A172 (cell line): ENCODE measurements around the gene SEMG2. TPM values are rescaled to one million over a fixed set of nuclear protein-coding genes. Genes with fewer than 3 reads are reported as not detected.
A peak's percentile ranks its signal among the peaks of the same experiment; 100 is the strongest.

Experiments used
- DNase-seq: peaks from one replicate; pipeline ENCODE4 v3.0.0-alpha.2; 2015; ENCODE audit warnings: low spot score
- total RNA-seq: library from RNA; depleted of rRNA; stranded (reverse); fragments of >200 nt; shearing (Covaris generic); gene quantifications from 2 replicates; pipeline ENCODE4 v1.2.3, GENCODE V29; 2014

SEMG2 gene
- total RNA-seq, 1 experiment from 2014 or later, result not detected

DNA sequence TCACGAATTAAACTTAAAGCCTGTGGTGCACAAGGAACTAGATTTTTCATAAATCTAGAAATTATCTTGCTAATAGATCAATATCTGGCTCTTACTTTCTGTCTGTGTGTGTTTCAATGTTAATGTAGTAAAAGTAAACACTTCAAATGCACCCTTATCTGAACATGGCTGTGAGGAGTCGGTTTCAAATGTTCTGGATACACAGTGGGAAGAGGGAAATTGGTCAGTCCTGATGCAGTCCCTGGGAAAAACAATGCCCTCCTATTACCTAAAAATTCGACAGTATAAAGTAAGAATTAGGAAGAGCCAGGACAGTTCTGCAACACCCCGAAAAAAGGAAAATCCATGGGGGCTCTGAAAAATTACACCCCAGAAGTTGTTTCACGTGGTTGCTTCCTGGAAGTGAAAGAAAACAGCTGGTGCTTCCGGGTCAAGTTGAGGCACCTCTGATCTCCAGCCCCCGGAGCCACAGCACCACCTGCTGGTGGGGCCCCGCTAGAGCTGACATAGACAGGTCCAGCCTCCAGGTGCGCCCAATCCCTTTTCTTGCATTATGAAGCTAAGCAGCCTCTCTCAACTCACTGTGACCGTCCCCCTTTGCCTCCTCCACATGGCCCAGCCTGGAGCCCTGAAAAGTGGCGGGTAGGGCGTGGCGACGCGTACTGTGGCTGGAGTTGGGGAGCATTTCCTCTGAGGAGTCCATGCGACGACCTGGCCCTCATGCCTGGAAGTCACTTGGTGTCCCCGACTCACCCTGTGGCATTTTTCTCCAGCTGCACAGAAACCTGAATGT is 8.3 kb downstream of the SEMG2 start:
- peak; percentile 32 for DNase-seq

DNA sequence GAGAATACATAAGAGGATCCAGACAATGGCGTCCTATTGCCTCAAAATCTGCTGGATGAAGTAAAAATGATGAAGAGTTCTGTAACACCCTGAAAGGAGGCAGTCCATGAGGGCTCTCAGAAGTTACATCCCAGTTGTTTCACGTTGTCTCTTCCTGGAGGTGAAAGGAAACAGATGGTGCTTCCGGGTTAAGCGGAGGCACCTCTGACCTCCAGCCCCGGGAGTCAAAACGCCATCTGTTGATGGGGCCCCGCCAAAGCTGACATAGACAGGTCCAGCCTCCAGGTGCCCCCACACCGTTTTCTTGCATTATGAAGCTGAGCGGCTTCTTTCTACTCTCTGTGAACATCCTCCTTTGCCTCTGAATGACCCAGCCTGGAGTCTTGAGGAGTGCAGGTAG is 9.5 kb downstream of the SEMG2 start:
- no peak for DNase-seq

DNA sequence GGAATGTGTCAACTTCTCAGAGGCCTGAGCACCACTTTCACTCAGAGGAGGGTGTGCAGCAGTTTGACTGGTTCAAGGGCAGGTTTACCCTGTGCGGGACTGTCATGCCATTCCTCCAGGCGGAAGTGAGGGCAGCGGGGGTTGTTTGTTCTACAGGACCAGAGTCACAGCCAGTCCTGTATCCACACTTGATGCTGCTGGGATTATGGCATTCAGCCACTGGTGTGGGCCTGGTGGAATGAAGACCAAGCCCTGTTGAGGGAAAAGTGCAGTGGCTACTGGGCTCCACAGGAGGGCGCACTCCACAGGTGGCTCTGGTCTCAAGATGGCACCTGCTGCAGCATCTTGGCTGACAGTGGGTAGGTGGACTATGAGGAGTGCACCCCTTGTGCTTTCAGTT is 14.8 kb downstream of the SEMG2 start:
- DNase-seq, result no peak

DNA sequence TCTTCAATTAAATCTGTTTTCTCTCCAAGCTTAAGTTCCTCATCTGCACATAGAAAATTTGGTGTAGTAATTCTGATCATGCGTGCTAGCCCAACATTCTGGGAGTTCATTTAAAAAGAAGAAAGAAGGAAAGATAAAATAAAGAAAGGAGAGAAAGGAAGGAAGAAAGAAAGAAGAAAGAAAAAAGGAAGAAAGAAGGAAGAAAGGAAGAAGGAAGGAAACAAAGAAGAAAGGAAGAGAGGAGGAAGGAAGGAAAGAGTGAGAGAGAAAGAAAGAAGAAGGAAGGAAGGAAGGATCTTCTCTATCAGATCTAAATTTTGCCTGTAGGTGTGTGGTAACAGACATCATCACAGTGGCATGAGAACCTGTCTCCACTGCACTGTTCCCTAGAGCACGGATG is 17.0 kb downstream of the SEMG2 start:
- DNase-seq, result no peak

DNA sequence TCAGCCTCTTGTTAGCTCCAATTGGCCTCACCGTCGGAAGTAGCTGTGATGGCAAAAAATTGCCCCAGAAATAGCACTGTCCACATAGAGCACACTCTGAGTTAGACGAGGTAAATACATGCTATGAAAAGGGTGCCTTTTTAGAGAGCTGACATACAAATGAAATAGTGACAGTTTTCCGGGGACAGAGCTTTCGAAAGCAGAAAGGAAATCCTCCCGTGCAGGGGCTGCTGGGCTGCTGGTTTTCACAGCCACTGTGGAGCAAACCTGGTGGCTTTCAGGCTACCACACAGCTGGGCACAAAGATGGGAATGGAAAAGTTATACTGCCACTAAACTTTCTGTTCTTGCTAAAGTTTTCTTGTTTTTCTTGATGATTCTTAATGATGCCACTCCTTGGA is 24.9 kb downstream of the SEMG2 start:
- DNase-seq, result no peak

DNA sequence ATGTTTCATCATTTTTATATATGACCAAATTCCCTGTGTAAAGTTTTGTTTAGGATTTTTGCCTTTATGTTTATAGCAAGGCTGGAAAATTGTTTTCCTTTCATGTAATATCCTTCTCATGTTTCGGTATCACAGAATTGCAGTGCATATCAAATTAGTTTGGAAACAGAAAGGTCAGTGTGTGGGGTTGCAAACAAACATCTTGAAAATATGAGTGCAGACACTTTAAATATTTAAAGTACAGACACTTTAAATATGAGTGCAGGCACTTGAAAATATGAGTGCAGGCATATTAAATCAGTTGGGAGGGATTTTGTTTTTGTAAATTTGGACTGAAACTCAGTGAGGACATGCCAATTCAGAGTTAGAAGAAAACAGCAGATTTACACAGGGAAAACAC is 26.7 kb downstream of the SEMG2 start:
- DNase-seq, result no peak

DNA sequence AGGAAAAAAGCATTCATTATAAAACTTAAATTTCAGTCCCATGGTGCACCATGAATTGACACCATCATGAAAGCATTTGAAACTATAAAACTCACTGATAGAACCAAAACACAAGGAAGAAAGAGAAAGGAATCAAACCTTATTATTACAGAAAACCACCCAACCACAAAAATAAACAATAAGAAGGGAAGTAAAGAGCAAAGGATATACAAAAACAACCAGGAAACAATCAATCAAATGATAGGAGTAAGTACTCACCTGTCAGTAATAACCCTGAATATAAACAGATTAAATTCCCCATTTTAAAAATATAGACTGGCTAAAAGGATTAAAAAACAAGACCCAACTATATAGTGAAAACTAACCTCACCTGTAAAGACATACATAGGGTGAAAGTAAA is 27.4 kb downstream of the SEMG2 start:
- DNase-seq, result no peak

DNA sequence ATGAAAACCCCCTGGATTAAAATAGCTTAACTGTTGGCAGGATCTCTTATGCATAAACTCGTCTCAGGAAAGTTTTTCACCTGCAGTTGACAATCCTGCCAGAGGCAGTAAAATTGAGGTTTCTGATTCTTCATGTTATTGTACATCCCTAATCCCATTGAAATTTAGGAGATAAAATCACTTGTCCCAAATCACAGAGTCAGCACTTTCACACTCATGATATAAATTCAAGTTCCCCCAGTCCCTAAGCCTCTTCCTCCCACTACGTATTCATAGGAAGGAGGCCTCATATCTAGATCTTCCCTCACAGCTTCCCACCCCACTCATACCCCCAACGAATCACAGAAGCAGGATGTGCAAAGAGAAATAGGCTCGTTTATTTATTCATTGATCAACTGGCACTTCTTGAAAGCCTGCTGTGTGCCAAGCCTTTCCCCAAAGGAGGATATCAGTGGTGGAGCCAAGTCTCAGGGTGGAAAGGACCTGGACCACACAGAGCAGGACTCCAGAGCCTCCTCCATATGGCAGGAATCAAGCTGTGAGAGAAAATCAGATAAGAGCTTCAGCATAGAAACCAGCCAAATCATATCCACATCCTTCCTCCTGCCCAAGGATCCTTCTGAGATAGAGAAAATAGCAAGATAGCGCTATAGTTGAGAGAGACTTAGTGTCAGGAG is 30.8 kb downstream of the SEMG2 start:
- DNase-seq, result no peak

DNA sequence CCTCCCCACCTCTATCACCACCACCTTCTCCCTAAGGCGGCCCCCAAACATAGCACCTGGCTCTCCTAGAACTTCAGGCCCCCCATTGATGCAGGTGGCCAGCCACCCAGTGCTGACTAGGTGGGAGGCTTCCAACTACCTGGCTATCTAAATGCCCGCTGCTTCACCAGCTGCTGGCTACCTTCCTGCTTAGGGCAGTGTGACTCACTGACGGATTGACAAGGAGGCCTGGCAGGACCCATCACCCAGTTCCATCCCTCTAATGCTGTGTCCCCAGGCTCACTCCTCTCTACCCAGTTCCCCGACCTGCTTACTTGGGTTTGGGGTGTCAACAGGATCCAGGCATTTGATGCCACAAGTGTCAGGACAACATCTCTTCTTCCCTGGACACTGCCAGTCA is 32.1 kb downstream of the SEMG2 start:
- DNase-seq, result no peak

DNA sequence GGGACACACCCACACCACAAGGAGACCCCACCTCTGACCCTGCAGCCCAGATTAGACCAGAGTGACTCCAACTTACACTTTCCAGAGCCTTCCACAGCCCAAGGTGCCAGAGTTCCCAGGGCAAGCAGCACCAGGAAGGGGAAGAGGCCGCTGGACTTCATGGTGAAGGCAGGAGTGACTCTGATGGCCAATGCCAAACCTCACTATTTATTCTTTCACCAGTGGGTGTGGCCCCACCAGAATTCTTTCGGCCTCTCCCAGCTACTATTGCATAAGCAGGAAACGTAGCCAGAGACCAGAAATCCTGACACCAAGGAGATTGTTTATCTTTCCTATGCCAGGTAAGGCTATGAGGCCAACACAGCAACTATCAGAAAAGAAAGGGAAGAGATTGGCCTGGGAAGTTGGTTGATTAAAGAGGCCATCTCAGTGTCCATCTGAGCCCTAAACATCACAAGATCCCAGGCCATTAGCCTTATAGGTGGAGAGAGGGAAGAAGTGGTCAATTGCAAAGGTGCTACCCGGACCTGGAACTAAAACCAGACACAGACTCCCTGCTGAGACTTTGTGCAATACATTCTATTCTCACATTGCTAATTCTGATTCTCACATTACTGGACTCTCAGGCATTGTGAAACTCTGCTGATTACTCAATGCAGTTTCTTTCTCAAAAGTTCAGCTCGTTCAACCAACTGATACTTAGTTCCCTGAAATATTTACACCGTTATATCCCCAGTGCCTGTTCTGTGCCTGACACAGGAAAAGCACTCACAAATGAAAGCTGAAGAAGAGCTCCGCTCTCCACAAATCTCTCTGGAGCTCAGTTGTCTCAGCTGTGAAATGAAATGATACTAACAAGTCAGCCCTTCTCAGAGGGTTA is 33.5 kb downstream of the SEMG2 start, which contains the start of gene SLPI:
Gene SLPI (minus strand): TSS at position 182 of the 880 bp plus-strand sequence. CDS start 21 bp downstream, at position 161.
- DNase-seq, result peak; percentile 51

DNA sequence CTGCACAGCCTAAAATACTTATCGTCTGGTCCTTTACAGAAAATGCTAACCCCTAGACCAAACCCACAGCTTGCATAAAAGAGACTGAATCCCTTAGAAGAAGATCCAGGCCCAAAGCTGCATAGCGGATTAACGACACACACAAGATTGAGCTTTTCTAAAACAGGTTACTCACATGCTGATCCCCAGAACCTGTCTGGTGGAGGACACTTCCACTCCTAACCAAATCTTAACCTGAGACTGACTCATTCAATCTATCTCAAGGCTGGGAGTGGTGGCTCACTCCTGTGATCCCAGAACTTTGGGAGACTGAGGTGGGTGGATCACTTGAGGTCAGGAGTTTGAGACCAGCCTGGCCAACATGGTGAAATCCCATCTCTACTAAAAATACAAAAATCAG is 36.0 kb downstream of the SEMG2 start:
- no peak for DNase-seq

DNA sequence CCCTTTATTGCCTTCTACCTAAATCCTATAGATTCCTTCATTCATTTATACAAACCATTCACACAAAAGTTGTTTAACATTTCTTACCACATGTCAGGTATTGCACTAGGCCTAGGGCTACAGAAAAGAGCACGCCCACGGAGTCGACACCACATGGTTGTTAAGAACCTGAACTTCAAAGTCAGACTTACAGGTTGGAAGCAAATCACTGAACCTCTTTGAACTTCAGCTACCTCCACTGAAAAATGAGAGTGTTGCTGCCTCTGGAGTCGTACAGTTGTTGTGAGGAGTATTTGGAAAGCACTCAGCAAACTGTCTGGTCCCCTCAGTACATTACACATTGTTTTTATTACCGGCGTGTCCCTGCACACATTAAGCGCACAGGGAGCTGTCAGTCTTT is 36.5 kb downstream of the SEMG2 start:
- no peak for DNase-seq

DNA sequence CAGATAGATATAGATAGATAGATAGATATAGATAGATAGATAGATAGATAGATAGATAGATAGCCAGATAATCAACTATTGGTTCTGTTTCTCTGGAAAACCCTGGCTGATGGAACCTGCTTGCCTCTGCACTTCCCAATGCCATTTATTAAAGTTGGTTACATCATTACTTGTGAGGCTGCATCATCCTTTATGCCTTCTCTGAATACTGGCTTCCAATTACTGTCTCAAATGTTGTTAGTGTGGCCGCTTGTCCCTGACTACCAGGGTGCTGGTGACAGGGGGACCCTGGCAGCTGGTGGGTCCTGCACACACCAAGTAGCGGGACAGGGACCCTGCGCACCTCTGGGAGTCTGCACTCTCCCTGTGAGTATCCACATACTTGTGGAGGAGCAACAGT is 37.1 kb downstream of the SEMG2 start:
- DNase-seq, result no peak

DNA sequence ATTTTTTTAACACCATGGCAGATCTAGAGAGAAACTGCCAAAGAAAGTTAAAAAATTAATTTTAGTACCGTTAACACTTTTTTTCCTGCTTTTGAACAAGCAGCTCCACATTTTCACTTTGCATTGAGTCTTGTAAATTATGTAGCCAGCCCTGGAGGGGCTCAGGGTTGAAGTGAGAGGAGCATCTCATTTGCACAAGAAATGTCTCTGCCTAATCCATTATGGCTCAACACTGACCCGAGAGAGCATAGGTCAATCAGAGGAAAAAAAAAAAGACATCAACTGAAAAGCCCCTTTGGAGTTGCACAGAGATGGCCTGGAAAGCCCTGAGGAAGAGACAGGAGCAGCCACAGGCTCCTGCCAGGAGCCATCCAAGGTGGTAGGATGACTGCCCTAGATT is 37.5 kb downstream of the SEMG2 start:
- DNase-seq, result no peak

DNA sequence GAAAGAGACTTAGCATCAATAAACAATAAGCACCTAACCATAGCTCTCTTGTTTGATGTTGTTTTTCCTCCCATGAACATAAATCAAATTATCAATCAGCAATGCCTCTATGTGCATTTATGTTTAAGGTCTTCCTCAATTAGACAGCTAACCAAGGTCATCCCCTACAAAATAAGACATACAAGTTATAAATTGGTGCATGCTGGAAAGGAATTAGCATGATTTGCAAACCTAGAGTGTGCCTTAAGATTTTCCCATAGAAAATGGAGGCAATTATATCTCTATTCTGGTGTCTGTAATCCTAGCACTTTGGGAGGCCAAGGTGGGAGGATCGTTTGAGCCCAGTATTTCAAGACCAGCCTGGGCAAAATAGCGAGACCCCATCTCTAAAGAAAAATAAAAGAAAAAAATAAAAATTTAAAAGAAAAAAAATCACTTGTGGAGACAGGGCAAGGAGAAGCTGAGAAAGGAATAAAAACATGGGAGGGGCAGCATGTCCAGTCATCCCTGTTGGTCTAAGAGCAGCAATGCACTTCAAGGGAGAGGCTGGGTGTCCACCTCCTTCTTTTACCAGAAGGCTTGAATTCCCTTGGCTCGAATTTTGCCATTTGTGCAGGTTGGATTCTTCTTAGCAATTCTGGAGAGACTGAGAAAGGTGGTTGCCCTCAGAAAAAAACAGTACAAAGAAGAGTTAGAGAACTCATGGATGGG is 42.5 kb downstream of the SEMG2 start:
- no peak for DNase-seq

DNA sequence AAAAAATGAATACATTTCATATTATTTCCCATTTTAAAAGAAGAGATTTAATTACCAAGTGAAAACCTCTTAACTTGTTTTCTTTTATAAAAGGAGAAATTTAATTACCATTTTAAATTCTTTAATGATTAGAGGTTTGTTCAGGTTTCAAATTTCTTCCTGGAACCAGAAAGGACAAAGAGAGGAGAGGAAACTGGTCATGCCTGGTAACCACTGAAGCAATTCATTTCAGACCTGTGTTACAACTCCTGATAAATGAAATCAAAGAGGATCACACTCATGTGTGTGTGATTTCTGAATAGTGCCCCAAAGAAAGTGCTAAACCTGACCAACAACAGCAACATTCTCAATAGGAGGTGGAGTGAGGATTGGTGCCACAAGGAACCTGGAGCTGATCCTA is 45.8 kb downstream of the SEMG2 start:
- DNase-seq, result no peak

DNA sequence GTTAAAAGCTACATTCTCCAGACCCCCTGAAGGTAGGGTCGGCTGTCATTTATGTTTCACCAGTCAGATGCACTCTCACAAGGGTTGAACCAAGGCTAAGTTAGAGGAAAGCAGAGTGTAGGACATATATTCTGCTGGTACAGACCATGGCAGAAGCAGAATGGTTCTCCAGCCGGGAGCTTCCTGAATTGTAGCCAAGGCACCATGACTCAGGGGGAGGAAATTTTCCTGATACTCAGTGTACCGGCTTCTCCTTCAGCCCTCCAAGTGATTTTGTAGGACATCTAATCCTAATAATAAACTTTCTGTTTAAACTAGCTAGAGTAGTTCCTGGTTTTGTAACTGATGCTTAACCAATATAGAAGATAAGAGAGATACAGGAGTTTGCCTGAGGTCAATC is 47.4 kb downstream of the SEMG2 start:
- no peak for DNase-seq

DNA sequence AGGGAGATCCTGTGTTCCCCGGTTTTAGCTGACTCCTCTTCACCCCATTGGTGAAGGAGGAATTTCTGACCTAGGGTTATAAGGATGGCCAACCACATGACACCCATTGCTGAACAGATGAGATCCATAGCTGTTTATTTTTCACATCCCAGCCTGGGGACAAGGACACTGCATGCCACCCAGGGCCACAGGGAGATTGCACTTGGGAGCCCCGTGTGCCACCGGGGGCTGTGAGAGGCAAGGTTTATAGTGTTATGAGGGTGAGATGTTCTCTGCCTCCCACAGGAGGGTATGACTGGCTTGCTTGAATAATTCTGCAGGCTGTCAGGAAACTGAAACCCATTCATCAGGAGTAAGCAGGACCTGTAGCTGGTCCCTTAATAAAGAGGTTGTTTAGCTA is 47.9 kb downstream of the SEMG2 start:
- DNase-seq, result no peak

DNA sequence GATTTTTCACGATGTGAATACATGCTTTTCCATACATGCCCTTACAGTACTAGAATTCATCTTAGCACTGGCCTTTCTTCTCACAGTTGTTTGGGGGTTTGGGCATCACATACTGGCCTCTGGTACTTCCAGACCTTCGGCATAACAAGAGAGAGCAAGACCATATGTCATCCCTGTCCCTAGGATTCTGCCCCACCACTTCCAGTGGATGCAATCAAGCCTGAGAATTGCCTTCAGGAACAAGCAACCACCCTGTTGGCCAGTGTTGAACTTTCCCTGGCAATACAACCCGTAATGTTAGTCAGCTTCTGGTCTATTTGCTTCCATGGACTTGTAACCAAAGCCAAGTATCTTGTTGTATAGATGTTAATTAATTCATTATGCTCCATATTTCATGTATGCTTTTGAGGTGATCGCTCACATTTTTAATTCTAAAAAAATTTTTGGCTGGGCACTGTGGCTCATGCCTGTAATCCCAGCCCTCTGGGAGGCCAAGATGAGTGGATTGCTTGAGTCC is 48.6 kb downstream of the SEMG2 start:
- no peak for DNase-seq
